Gastroesophageal sphincter (tissue), 3 donors: ENCODE data around the gene LTN1.
"Not testable (repeated sequence)": the region's sequence is repeated elsewhere in the genome, so short reads cannot be mapped to it uniquely, and the experiment has no call there.

Experiments used
- CTCF ChIP-seq, 4 experiments: fragments of 200-600 bp in 2 of 4; fragments of 450-650 bp in 2 of 4; sonication (generic) in 1 of 4; IDR thresholded peaks; one replicate each; pipeline ENCODE4 v1.5.1; 2017 to 2019; ENCODE audit warnings: antibody characterized with exemption in 4 of 4, mild to moderate bottlenecking in 2 of 4, moderate library complexity in 2 of 4
- POLR2AphosphoS5 ChIP-seq: sonication (generic); formaldehyde crosslinking; IDR thresholded peaks from one replicate; pipeline ENCODE4 v1.6.1; 2017; ENCODE audit warnings: antibody characterized with exemption

DNA sequence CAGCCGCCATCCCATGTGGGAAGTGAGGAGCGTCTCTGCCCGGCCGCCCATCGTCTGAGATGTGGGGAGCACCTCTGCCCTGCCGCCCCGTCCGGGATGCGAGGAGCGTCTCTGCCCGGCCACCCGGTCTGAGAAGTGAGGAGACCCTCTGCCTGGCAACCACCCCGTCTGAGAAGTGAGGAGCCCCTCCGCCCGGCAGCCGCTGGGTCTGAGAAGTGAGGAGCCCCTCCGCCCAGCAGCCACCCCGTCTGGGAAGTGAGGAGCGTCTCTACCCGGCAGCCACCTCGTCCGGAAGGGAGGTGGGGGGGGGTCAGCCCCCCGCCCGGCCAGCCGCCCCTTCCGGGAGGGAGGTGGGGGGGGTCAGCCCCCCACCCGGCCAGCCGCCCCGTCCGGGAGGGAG is 18.6 kb upstream of the LTN1 start:
- TF ChIP-seq POLR2AphosphoS5; CTCF (IDR thresholded peaks at IDR 0.05): not testable (repeated sequence)
